Sigmoid colon (tissue), 4 donors: ENCODE data around the gene PSD4.
"Not testable (repeated sequence)": the region's sequence is repeated elsewhere in the genome, so short reads cannot be mapped to it uniquely, and the experiment has no call there.

ENCODE experiments used
- EP300 ChIP-seq, 4 donors: sonication (generic); formaldehyde crosslinking; IDR thresholded peaks; one replicate each; pipeline ENCODE4 v1.6.1; 2017; ENCODE audit warnings: antibody characterized with exemption in 4 of 4
- POLR2A ChIP-seq, 2 donors: fragments of 450-650 bp; IDR thresholded peaks; one replicate each; pipeline ENCODE4 v1.6.1; 2016; ENCODE audit warnings: antibody characterized with exemption in 2 of 2, mild to moderate bottlenecking in 2 of 2, moderate library complexity in 2 of 2
- POLR2AphosphoS5 ChIP-seq, 4 donors: sonication (generic); formaldehyde crosslinking; IDR thresholded peaks; one replicate each; pipeline ENCODE4 v1.6.1; 2017; ENCODE audit warnings: antibody characterized with exemption in 4 of 4
- TF ChIP-seq, protein P1 (sequence below), 4 experiments: fragments of 450-650 bp in 3 of 4; fragments of 200-600 bp in 1 of 4; IDR thresholded peaks; one replicate each; pipeline ENCODE4 v1.5.1; 2016 to 2019; ENCODE audit warnings: antibody characterized with exemption in 4 of 4, mild to moderate bottlenecking in 3 of 4, moderate library complexity in 2 of 4

DNA sequence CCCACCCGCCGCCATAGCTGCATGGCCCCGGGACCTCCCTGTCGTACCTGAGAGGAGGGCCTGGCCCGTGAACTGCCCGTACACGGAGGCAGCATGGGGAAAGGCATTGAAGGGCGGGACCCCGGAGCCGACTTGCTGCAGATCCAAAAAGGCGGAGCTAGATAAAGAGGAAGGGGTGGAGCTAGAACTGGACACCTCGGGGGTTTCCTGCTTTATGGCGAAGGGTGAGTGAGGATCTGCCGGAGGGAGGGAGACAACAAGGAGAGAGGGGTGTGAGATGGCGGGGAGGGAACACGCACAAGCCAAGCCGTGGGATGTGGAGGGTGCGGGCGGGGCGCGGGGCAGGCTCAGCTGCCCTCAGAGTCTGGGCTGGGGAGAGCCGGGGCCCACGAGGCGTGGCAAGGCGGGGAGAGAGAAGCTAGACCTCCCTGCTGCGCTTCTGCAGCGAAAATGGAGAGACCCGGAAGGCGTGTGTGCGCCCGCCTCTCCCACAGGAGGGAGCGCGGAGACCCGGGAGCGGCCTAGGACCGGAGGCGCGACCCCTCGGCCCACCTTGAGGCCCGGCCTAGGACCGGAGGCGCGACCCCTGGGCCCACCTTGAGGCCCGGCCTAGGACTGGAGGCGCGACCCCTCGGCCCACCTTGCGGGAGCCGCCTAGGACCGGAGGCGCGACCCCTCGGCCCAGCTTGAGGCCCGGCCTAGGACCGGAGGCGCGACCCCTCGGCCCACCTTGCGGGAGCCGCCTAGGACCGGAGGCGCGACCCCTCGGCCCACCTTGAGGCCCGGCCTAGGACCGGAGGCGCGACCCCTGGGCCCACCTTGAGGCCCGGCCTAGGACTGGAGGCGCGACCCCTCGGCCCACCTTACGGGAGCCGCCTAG, 61.8 kb downstream of the PSD4 start:
- TF ChIP-seq EP300 (IDR thresholded peaks at IDR 0.05) = not testable (repeated sequence)
- TF ChIP-seq, protein P1, sequence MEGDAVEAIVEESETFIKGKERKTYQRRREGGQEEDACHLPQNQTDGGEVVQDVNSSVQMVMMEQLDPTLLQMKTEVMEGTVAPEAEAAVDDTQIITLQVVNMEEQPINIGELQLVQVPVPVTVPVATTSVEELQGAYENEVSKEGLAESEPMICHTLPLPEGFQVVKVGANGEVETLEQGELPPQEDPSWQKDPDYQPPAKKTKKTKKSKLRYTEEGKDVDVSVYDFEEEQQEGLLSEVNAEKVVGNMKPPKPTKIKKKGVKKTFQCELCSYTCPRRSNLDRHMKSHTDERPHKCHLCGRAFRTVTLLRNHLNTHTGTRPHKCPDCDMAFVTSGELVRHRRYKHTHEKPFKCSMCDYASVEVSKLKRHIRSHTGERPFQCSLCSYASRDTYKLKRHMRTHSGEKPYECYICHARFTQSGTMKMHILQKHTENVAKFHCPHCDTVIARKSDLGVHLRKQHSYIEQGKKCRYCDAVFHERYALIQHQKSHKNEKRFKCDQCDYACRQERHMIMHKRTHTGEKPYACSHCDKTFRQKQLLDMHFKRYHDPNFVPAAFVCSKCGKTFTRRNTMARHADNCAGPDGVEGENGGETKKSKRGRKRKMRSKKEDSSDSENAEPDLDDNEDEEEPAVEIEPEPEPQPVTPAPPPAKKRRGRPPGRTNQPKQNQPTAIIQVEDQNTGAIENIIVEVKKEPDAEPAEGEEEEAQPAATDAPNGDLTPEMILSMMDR (IDR thresholded peaks at IDR 0.05) = not testable (repeated sequence)
- TF ChIP-seq POLR2AphosphoS5 (IDR thresholded peaks at IDR 0.05) = peak in 3 of 4 donors; percentile 61 to 69 (median 64)
- peak in 1 of 2 donors; percentile 60 for TF ChIP-seq POLR2A (IDR thresholded peaks at IDR 0.05)
